ENCODE data around the gene CTBP2.
"Not testable (repeated sequence)": the region's sequence is repeated elsewhere in the genome, so short reads cannot be mapped to it uniquely, and the experiment has no call there.

The CTBP2 gene

DNA sequence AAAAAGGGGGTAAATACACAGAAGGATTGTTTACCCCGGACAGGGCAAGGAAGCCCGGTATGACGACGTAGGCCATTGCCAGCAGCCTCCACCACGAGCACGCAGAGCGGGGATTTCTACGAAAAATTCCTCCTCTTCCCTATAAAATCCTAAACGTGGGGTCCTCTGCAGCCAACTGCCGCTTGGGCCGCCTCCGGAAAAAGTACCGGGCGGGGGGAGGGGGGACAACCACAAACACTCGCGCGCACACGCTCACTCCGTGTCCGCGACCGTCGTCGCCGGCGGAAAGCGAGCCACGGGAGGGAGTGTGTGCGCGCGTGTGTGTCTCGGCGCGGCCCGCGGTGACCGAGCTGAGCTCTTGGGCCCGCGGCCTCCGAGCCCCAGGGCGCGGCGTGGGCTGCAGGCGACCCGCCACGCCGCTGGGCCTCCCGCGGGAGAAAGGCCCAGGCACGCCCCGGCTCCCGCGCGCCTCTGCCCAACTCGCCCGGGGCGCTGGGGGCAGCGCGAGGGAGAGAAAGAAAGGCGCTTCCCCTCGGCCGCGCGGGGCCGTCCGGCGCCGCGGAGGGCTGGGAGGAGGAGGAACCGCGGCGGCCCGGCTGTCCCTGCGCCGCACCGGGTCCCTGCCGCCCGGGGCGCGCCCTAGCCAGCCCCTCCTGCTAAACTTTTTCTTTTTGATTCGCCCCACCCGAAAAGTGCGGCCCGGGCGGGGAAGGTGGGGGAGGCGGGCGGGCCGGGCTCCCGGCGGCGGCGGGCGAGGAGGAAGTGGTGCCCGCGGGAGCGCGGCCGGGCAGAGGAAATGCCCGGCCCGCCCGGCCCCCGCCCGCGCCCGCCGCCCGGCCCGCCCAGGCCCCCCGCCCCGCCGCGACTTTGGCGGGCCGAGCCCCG lies 1.5 kb downstream of the CTBP2 start:
- DNase-seq: no peak

- DNase-seq: no peak
Observed at GRCh38 chr10:125158275-125158600, 2.1 kb downstream of the CTBP2 start.

DNA sequence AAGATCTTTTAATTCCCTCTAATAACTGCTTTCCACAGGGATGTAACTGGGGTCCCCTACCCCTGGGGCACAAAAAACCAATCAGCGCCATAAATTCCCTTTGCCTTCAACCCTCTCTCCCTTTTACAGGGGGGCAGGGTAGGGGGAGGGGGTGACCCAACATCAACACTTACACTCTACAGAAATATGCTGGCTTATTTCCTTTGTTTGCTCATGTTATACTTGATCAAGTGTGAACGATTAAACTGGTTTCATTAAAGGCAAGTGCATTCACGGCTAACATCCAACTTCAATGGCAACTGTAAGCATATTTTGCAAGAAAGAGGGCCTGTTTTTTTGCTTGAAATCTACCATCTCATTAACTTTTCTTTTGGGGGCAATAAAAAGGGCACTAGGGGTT lies 2.9 kb downstream of the CTBP2 start:
- no peak for DNase-seq

- DNase-seq: no peak
Observed at GRCh38 chr10:125156739-125157480, 3.5 kb downstream of the CTBP2 start.

DNA sequence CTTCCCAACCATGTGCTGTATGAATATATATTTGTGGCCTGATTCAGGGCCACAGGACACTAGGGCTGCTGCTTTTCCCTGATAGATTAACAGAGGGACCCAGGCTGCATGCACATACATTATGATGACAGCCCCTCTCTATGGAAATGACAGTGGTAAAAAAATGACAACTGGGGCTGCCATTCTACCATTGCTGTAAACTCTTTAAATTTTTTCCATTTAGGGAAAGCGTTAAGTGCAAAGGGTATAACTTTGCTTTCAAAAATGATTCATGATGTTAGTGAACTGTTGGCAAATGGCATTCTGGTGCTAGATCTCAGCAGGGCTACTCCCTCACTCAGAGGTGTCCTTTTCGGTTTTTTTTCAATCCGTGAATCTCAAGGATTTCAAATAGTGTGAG lies 4.2 kb downstream of the CTBP2 start:
- no peak for DNase-seq

DNA sequence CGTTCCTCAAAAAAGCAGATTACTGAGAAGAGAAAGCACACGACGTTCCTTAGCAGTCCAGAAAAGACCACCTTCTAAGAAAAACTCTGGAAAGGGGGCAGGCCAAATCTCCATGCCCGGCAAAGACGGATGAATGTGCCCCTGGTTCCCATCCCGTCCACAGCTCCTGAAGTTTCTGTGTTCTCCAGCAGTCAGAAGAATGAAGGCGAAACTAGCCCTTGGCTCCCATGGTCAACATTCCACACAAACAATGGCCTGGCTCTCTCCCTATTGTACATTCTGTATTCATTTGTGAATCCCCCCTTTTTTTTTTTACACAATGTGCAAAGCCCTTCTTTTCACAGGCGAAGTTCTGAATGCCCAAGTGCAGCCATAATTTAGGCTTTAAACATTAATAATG lies 5.3 kb downstream of the CTBP2 start:
- DNase-seq: no peak

GRCh38 chr10:125154529-125154928 lies 5.8 kb downstream of the CTBP2 start:
- no peak for DNase-seq

GRCh38 chr10:125153703-125154490 lies 6.5 kb downstream of the CTBP2 start:
- DNase-seq: no peak

- no peak for DNase-seq
Observed at GRCh38 chr10:125152450-125153368, 7.7 kb downstream of the CTBP2 start.

- no peak for DNase-seq
Observed at GRCh38 chr10:125151553-125152449, 8.6 kb downstream of the CTBP2 start.

DNA sequence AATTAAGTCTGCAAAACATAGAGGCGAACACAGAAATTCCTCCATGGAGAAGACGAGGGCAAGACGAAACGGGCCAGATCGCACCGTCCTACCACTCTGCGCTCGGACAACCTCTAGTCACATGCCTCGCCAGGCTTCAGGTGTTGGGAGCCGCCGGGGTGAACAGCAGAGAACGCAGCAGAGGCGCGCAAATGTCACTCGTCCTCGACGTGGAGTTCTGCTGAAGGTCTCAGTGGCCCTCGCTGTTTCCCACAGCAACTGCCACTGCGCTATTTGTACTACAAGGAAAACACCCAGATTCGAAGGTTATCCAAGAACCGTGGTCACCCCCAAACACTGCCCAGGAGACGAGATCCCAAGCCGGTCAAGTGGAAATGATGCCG lies 9.2 kb downstream of the CTBP2 start:
- DNase-seq: no peak

DNA sequence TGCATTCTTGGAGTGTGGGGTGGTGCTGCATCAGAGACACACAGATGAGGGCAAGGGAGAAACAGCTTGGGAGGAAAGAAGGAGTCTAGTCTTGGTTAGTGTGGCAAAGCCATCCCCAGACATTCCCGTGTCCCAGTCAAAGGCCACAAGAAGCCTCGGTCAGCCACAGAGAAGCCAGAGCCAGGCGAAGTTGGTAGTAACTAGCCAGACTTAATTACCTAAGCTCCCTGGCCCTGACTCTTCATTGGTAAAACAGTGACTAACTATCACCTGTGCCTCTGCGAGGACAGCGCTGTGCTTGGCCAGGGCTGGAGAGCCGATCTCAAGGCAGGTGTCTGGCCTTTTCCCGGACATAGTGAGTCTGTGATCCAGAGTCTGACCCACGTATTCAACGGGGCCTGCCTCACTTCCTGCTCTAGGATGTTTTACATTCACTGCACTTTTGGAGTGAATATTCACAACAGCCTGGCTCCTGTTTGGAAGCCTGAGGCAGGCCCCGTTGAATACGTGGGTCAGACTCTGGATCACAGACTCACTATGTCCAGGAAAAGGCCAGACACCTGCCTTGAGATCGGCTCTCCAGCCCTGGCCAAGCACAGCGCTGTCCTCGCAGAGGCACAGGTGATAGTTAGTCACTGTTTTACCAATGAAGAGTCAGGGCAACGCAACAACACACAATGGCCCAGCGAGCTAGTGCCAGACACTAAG lies 9.8 kb downstream of the CTBP2 start:
- DNase-seq: not testable (repeated sequence)

GRCh38 chr10:125149680-125150047 lies 10.7 kb downstream of the CTBP2 start:
- no peak for DNase-seq

DNA sequence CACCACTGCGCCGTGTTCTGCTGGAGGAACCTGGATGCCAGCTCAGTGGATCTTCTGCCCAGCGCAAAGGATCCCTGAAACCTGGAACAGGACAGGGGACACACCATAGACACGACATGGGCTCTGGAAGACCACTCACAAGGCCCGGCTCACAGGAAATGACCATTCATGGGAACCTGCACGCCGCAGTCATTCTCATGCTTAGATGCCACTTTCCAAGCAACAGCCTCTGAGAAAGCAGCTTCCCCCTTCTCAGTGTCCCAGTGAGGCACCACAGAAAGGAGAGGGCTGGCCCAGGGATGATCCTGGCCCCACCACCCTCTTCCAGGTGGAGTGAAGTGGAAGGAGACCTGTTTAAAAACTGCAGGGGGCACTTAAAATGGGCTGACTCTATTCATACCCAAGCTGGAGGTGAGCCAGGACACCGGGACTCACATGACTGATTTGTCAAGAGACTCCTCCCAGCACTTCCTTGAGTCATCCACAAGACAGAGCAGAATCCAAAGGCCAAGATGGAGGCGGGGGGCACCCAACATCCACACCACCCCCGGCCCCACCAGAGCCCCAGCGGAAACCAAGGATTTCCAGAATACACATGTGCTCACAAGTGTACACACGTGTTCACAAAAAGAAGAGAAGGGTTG lies 11.2 kb downstream of the CTBP2 start:
- no peak for DNase-seq

GRCh38 chr10:125148528-125148927 lies 11.8 kb downstream of the CTBP2 start:
- no peak for DNase-seq

DNA sequence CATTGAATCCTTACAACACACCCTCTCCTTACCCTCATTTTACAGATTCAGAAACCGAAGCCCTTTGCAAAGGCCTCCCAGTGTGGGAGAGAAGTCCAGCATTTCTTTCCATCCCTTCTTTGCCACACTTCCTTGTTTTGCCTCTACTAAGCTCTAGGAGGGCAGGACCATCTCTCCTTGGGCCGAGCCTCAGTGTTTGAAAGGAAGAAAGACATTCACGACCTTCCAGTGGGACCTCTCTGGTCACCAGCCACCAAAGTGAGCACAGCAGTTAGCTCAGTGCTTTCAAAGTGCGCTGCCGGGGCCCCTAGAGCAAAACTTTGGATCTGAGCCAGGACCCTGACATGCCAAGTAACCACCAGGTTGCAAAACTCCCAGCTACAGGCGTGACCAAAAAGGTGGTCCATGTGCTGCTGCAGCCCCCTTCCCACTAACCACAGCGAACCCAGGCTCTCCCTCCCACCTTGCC lies 12.4 kb downstream of the CTBP2 start:
- DNase-seq: no peak

DNA sequence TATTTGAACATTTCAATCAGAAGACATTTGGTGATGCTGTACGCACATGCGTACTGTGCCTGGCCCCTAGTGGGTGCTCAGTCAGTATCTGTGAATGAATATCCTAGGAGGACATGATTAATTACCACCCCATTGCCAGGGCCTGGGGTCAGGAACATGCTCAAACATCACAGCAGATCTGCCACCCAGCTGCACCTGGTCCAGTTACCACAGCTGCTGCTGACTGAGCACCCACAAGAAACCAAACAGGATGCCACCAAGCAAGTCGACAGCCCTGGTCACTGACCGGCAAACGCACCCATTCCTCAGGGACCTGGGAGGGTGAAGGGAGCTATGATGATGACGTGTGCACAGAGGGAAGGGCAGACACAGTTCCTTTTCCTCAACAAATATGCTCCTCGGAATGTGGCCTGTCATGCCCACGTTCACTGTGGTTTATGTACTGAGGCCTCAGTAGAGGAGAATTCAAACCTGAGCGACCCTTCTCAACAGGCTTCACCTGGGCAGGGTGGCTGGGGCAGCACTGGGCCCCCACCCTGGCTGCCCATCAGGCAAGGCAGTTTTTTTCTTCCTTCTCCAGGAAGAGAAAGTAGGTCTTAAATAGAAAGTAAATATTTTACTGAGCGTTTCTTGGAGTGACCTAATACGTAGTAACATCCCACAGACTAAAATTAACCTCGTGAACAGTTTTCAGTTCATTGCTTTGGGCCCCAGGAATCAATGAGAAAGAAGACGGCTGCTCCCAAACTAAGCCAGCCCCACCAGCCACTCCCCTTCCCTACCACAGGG lies 13.4 kb downstream of the CTBP2 start:
- DNase-seq: no peak

DNA sequence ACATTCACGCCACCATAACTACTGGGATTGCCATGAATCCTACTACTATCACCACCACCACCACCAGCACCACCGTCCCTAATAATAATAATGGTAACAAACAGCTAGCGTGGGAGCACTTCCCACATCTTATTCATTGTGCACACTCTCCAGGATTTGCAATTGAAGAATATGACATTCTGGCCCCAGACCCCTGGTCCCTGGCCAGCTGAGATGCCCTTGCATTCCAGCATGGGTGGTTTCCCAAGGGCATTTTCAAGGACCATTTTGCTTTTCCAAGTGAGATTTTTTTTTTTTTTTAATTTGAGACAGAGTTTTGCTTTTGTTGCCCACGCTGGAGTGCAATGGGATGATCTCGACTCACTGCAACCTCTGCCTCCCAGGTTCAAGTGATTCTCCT lies 14.7 kb downstream of the CTBP2 start:
- DNase-seq: no peak

Data from activated CD4-positive, alpha-beta T cell treated with anti-CD3 and anti-CD28 coated beads, Interleukin-10, Interleukin-2, amounts not matched to agents 100 ng/mL and 50 ng/mL, durations not matched to agents 16 hours and 8 hours (primary cell).